DMS79 (cell line): Measurements from ENCODE around the gene NAA30.
"Not testable (repeated sequence)": the region's sequence is repeated elsewhere in the genome, so short reads cannot be mapped to it uniquely, and the experiment has no call there.

Source experiments
- DNase-seq: peaks from one replicate; lab custom pipeline; 2025; lab: John Stamatoyannopoulos, UW

Gene NAA30

GRCh38 chr14:57390037-57390805, at the start of gene NAA30:
Gene NAA30 (plus strand): TSS chr14:57390586. CDS start chr14:57390958, 372 bp downstream.
- peak; percentile 96 for DNase-seq

GRCh38 chr14:57343545-57344297, 46.7 kb upstream of the NAA30 start:
- not testable (repeated sequence) for DNase-seq

- DNase-seq, result no peak
Observed at GRCh38 chr14:57345106-57345505, 45.3 kb upstream of the NAA30 start.

- DNase-seq, result no peak
Observed at GRCh38 chr14:57346741-57347140, 43.6 kb upstream of the NAA30 start.

- DNase-seq, result no peak
Observed at GRCh38 chr14:57352396-57353170, 37.8 kb upstream of the NAA30 start.

GRCh38 chr14:57355081-57355800, 35.1 kb upstream of the NAA30 start:
- no peak for DNase-seq

GRCh38 chr14:57362361-57362760, 28.0 kb upstream of the NAA30 start:
- no peak for DNase-seq

GRCh38 chr14:57364659-57365450, 25.5 kb upstream of the NAA30 start:
- DNase-seq, result no peak

- not testable (repeated sequence) for DNase-seq
Observed at GRCh38 chr14:57370187-57370586, 20.2 kb upstream of the NAA30 start.

GRCh38 chr14:57371013-57371412, 19.4 kb upstream of the NAA30 start:
- no peak for DNase-seq

GRCh38 chr14:57375156-57375555, 15.2 kb upstream of the NAA30 start:
- DNase-seq, result no peak

- no peak for DNase-seq
Observed at GRCh38 chr14:57378661-57379060, 11.7 kb upstream of the NAA30 start.

GRCh38 chr14:57380935-57381334, 9.5 kb upstream of the NAA30 start:
- no peak for DNase-seq

GRCh38 chr14:57382283-57382682, 8.1 kb upstream of the NAA30 start:
- no peak for DNase-seq

GRCh38 chr14:57383125-57383745, 7.2 kb upstream of the NAA30 start:
- no peak for DNase-seq

- DNase-seq, result no peak
Observed at GRCh38 chr14:57388067-57388466, 2.3 kb upstream of the NAA30 start.

- no peak for DNase-seq
Observed at GRCh38 chr14:57389646-57390036, 745 bp upstream of the NAA30 start.

- peak; percentile 20 for DNase-seq
Observed at GRCh38 chr14:57390806-57391516, 575 bp downstream of the NAA30 start.

GRCh38 chr14:57391517-57392195, 1.3 kb downstream of the NAA30 start:
- peak; percentile 30 for DNase-seq
